Gastrocnemius medialis (tissue), 4 donors: ENCODE results near the gene CAMTA1. TPM values are rescaled to one million over a fixed set of nuclear protein-coding genes. Genes with fewer than 3 reads are reported as not detected.

Experiments used
- ATAC-seq, 2 donors: fragments of 150-250 bp; one replicate each; pipeline ENCODE4 v1.9.1; 2016
- DNase-seq, 2 donors: peaks; one replicate each; pipeline ENCODE4 v3.0.0-alpha.2; 2019
- H3K27ac ChIP-seq, 4 donors: fragments of 200-600 bp; sonication (generic); 1 replicate in 1 of 4; 2 replicates in 3 of 4; pipeline ENCODE4 v1.5.1; 2016 to 2018; ENCODE audit warnings: mild to moderate bottlenecking in 2 of 4, moderate library complexity in 1 of 4
- H3K27me3 ChIP-seq, 3 donors: fragments of 200-600 bp; sonication (generic) in 2 of 3; 1 replicate in 1 of 3; 2 replicates in 2 of 3; pipeline versions ENCODE4 v1.5.1 to v1.6.0; 2016 to 2019; ENCODE audit warnings: mild to moderate bottlenecking in 1 of 3, moderate library complexity in 1 of 3
- H3K36me3 ChIP-seq, 2 donors: fragments of 200-600 bp; sonication (generic) in 1 of 2; one replicate each; pipeline ENCODE4 v1.5.1; 2017 to 2018
- H3K4me1 ChIP-seq, 2 donors: fragments of 200-600 bp; sonication (generic) in 1 of 2; one replicate each; pipeline ENCODE4 v1.5.1; 2016 to 2017; ENCODE audit warnings: mild to moderate bottlenecking in 2 of 2
- H3K4me3 ChIP-seq, 4 donors: fragments of 200-600 bp; sonication (generic) in 3 of 4; 1 replicate in 1 of 4; 2 replicates in 3 of 4; pipeline ENCODE4 v1.5.1; 2016 to 2019; ENCODE audit warnings: mild to moderate bottlenecking in 2 of 4
- H3K9me3 ChIP-seq, 3 donors: fragments of 200-600 bp; sonication (generic) in 2 of 3; 1 replicate in 1 of 3; 2 replicates in 2 of 3; pipeline ENCODE4 v1.5.1; 2016 to 2019
- CTCF ChIP-seq, 5 experiments: fragments of 450-650 bp in 3 of 5; fragments of 200-600 bp in 2 of 5; sonication (generic) in 2 of 5; IDR thresholded peaks in 4 of 5; conservative IDR thresholded peaks in 1 of 5; 1 replicate in 4 of 5; 2 replicates in 1 of 5; pipeline ENCODE4 v1.5.1; 2016 to 2019; ENCODE audit warnings: antibody characterized with exemption in 5 of 5, mild to moderate bottlenecking in 3 of 5, moderate library complexity in 3 of 5
- POLR2A ChIP-seq, 2 donors: fragments of 450-650 bp; IDR thresholded peaks; one replicate each; pipeline ENCODE4 v1.6.1; 2017; ENCODE audit warnings: antibody characterized with exemption in 2 of 2, mild to moderate bottlenecking in 2 of 2, moderate library complexity in 2 of 2
- in situ Hi-C, 4 donors: fragments of 200-750 bp; cut with MboI; loops; one replicate each; pipeline versions ENCODE4 v1.15.0 to v1.8.0; 2017; ENCODE audit warnings: low sequenced_read_pairs in 4 of 4
- intact Hi-C: fragments of 100-400 bp; cut with DNase I; formaldehyde crosslinking; loops from one replicate; pipeline ENCODE4 v1.15.1; 2023; ENCODE audit warnings: low total_unique reads
- total RNA-seq, 4 donors: library from RNA; depleted of rRNA; stranded (reverse); fragments of >200 nt; gene quantifications; one replicate each; pipeline versions ENCODE4 v1.1.0 to v1.2.3, GENCODE V29; 2016

The CAMTA1 gene
- total RNA-seq, 4 donors from 2014 or later: 60.5 to 113 (median 70.4) TPM

- ATAC-seq (no peak), DNase-seq (no peak)
- H3K4me1 ChIP-seq: no peaks in the 10 kb centered on the region
- in situ Hi-C loops (no loop called here), intact Hi-C loops (no loop called here)
- H3K27me3 ChIP-seq: no peaks in the 10 kb centered on the region
- no peak overlapping the region for H3K27ac ChIP-seq
- H3K36me3 ChIP-seq: no peaks in the 10 kb centered on the region
- no peaks in the 10 kb centered on the region for H3K9me3 ChIP-seq
- H3K4me3 ChIP-seq: no peak overlapping the region
- no peak for TF ChIP-seq CTCF (IDR thresholded peaks at IDR 0.05 in 4 of 5, conservative IDR thresholded peaks at IDR 0.05 in 1 of 5)
Measured at GRCh38 chr1:7462617-7463016, 677.4 kb downstream of the CAMTA1 start.

GRCh38 chr1:7463526-7463925 lies 678.3 kb downstream of the CAMTA1 start:
- no peak for ATAC-seq
- Histone ChIP-seq H3K4me3 (no peak overlapping the region), H3K9me3 (no peaks in the 10 kb centered on the region), H3K4me1 (no peaks in the 10 kb centered on the region), H3K36me3 (no peaks in the 10 kb centered on the region), H3K27ac (no peak overlapping the region), H3K27me3 (no peaks in the 10 kb centered on the region)
- intact Hi-C loops (no loop called here), in situ Hi-C loops (no loop called here)
- TF ChIP-seq POLR2A (IDR thresholded peaks at IDR 0.05) (no peak), CTCF (IDR thresholded peaks at IDR 0.05 in 4 of 5, conservative IDR thresholded peaks at IDR 0.05 in 1 of 5) (no peak)
- no peak for DNase-seq

- no peak for ATAC-seq
- no peak for TF ChIP-seq CTCF (IDR thresholded peaks at IDR 0.05 in 4 of 5, conservative IDR thresholded peaks at IDR 0.05 in 1 of 5)
- no peak for TF ChIP-seq POLR2A (IDR thresholded peaks at IDR 0.05)
- intact Hi-C loops: no loop called here
Measured at GRCh38 chr1:7464736-7465135, 679.5 kb downstream of the CAMTA1 start.

GRCh38 chr1:7467476-7468175 lies 682.4 kb downstream of the CAMTA1 start:
- no peaks in the 10 kb centered on the region for H3K27me3 ChIP-seq
- no peak for ATAC-seq
- H3K27ac ChIP-seq: no peak overlapping the region
- no peaks in the 10 kb centered on the region for H3K4me1 ChIP-seq
- no peak for DNase-seq
- no peak overlapping the region for H3K4me3 ChIP-seq
- intact Hi-C loops: no loop called here
- TF ChIP-seq POLR2A (IDR thresholded peaks at IDR 0.05) (no peak), CTCF (IDR thresholded peaks at IDR 0.05 in 4 of 5, conservative IDR thresholded peaks at IDR 0.05 in 1 of 5) (no peak)
- in situ Hi-C loops: no loop called here
- H3K9me3 ChIP-seq: no peaks in the 10 kb centered on the region
- H3K36me3 ChIP-seq: no peaks in the 10 kb centered on the region

More at GRCh38 chr1:7464736-7465135, 679.5 kb downstream of the CAMTA1 start:
- in situ Hi-C loops: no loop called here
- Histone ChIP-seq H3K27ac (no peak overlapping the region), H3K27me3 (no peaks in the 10 kb centered on the region), H3K4me3 (no peak overlapping the region), H3K9me3 (no peaks in the 10 kb centered on the region), H3K36me3 (no peaks in the 10 kb centered on the region), H3K4me1 (no peaks in the 10 kb centered on the region)
- DNase-seq: no peak

GRCh38 chr1:7468248-7468647 lies 683.0 kb downstream of the CAMTA1 start:
- H3K4me1 ChIP-seq: no peaks in the 10 kb centered on the region
- no peaks in the 10 kb centered on the region for H3K27me3 ChIP-seq
- H3K27ac ChIP-seq: no peak overlapping the region
- TF ChIP-seq CTCF (IDR thresholded peaks at IDR 0.05 in 4 of 5, conservative IDR thresholded peaks at IDR 0.05 in 1 of 5) (no peak), POLR2A (IDR thresholded peaks at IDR 0.05) (no peak)
- intact Hi-C loops: no loop called here
- no peak for DNase-seq
- H3K36me3 ChIP-seq: no peaks in the 10 kb centered on the region
- H3K4me3 ChIP-seq: no peak overlapping the region
- H3K9me3 ChIP-seq: no peaks in the 10 kb centered on the region
- in situ Hi-C loops: no loop called here
- ATAC-seq: no peak
